H4 (cell line): ENCODE results near the gene TXK. TPM values are rescaled to one million over a fixed set of nuclear protein-coding genes. Genes with fewer than 3 reads are reported as not detected.
"Not testable (repeated sequence)": the region's sequence is repeated elsewhere in the genome, so short reads cannot be mapped to it uniquely, and the experiment has no call there.

Experiments
- DNase-seq: peaks from one replicate; pipeline ENCODE4 v3.0.0-alpha.2; 2015; ENCODE audit warnings: low spot score
- total RNA-seq: library from RNA; depleted of rRNA; stranded (reverse); fragments of >200 nt; shearing (Covaris generic); gene quantifications from 2 replicates; pipeline ENCODE4 v1.2.3, GENCODE V29; 2014; rRNA removed

The TXK gene
- 0.06 and 0.64 TPM in 2 replicates for total RNA-seq

DNA sequence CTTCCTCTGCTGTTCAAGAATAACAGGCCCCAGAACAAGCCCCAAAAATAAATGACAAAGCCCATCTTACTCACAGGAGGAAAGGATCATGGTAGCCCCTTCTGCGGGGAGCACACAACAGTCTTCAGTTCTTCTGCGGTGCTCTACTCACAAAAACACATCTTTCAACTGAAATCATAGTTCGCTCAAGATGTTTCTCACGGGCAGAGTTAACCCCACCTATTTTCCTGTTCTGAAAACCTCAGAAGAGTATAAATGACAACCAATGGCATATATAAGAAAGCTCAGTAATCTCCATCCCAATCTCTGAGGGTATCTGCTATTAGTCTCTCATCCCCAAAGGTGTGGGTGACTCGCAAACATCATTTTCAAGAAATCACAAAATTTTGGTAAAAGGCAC is at the start of gene TXK:
Gene TXK (minus strand): TSS at position 170 of the 400 bp plus-strand sequence. CDS start 80 bp downstream, at position 90.
- DNase-seq, result no peak

DNA sequence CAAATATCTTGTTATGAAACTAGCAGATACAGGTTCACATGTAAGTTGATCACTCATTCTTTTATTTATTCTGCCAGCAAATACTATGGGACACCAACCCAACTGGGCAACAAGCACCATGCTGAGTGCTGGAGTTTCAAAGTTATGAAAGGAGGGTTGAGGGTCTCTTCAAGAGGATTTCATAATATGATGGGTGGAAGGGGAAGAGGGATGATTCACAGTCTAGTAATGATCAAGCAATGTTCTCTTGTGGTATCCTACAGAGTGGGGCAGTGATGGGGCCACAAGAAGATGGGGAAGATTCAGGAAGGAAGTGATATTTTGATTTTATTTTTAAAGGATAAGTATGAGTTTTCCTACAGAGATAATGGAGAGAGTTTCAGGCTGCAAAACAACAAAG is 46.2 kb upstream of the TXK start:
- DNase-seq, result no peak

DNA sequence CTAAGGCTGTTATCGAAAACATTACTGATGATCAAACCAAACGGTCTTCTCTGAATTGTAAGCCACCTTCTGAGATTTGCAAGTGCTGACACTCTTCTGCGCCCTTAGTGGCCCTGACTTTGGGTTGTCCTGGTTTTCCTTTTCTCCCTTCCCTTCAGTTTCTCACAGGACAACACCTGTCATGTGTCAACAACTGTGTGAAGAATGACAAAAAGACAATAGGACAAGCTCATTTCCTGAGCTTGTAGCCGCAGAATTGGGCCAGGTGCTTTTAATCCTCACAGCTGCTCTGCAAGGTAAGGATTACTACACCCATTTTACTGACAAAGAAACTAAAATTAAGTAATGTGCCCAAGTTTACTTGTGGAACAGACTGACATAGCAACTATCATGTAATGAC is 44.9 kb upstream of the TXK start:
- DNase-seq, result no peak

DNA sequence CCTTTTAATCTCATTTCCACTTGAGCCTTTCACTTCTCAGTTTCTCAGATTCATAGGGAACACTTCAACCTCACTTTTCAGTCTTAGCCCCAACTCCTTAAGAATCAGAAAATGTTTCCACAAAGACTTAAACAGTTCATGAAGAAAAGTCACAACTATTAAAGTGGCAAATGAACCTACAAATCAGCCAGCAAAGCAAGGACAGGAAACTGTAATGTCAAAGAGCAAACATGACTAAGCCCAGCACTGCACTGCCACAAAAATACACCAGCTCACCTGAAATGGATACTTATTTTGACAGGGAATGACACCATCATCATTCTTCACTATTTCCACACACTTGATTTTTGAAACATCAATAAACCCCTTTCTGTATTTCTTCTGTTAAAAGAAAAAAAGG is 41.8 kb upstream of the TXK start:
- DNase-seq, result no peak

DNA sequence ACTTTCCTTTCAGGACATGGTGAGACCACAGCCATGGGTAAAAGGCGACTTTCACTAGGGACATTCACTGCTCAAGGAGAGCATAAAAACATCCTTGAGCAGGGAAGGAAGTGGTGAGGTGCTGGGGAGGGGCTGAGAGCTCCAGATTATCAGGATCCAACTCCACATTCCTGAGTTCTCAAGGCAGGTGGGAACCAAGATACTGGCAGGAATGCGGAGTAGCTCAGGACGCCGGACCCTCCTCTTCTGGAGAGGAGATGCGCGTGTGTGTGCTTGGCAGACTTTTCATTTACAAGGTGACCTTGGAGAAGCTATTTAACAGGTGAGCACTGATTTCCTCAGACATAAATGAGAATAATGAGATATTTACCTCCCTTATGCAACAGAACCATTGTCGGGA is 41.3 kb upstream of the TXK start:
- DNase-seq, result no peak

DNA sequence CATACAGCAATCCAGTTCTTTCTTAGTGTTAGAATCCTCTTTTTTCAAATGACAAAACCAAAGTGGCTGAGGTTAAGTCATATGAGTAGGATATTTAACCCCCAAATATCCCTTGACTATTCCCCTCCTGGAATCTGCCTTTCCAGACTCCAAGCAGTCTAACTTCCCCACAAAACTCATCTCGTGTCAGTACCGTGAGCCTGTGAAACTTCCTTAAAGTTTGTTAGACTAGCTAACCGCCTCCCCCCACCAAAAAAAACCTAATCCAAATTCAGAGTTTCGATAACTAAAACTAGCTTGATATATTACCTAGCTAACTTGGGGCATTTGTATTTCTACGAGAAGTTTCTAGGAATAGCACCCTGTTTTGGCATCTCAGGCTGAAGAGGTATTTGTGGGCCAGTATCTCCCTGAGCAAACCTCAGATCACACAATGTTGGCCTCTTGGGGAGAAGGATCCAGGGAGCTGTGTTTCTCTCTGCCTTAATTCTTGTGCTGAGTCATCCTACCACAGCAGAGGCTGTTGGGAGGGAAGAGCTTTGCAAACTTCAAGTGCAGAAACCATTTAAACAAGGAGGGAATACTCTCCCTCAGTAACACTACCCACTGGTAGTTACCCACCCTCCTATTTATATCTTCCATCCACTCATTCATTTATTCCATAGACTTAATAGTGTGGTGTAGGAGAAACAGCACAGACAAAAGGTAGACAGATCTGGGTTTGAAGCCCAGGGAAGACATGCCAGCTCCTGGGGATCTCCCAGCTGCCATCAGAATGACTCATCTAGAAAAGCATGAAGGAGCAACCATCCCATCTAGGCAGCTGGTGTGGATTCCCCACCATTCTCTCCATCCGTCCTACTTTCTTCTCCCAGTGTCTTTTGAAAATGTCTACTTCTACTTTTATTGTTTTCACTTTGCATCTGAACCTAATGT is 39.3 kb upstream of the TXK start:
- peak; percentile 77 for DNase-seq

DNA sequence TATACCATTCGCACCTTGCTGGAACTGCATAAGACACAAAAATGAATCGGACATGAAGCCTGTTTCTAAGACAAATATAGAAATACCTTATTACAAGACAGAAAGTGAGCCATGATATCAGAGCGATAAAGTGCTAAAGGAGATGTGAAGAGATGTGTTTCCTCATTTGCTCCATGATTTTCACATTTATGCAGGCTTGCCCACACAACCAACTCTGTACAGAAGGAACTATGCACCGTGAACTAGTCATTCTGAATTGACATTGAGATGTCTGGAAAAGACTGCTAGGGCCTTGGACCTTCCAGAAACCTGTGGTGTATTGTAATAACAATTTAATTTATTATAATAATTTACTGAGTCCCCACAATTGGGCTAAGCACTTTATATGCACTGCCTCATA is 38.6 kb upstream of the TXK start:
- no peak for DNase-seq

DNA sequence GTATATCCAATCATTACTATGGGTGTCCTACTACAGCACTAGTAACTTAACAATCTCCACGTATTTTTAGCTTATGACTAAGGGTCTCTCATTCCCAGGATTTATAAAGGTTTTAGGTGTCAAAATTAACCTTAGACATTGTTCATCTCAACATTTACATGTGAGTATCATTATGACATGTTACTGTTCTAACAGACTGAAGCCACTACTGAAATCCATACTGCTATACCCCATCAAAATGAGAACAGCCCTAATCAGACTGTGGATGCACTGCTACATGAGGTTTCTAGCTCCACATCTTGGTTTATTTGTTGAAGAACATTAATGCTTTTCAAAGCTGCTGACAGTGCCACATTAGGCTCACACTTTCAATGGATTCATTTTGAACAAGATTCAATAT is 35.6 kb upstream of the TXK start:
- DNase-seq, result no peak

DNA sequence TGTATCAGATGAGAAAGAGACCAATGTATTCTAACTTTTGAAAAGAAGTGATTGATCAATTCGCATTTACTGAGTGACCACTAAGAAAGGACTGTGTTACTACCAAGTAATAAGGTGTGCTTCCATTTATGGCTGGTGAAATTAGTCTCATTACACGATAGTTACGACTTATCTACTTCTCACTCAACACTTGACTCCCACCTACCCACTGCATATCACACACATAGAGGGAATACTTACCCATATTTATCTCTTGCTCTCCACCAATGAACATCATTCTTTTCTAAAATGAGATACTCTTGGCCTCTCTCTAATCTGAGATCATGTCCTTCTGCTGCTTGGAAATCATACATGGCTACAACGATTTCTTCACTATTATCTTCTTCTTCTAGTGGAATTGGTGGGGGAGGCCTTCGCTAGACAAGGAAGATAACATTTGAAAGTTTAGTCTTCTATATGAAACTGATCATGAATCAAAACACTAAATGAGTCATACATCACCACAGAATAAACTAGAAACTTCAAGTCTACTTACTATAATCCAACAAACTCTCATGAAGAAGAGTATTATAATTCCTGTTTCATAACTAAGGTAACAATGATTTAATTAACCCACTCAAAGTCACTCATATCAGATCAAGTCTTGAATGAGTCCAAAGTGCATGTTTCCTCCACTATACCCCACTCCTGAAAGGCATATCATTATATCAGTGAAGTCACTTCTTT is 33.7 kb upstream of the TXK start:
- no peak for DNase-seq

DNA sequence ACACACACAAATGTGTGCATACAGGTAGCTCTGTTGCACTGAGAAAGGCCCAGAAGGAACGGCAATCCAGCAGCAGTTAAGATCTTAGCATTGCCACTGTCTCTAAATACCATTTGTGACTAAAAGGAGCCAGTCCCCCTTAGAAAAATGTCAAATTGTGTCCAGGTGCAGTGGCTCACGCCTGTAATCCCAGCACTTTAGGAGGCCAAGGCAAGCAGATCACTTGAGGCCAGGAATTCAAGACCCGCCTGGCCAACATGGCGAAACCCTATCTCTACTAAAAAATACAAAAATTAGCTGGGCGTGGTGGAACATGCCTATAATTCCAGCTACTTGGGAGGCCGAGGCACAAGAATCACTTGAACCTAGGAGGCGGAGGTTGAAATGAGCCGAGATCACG is 30.5 kb upstream of the TXK start:
- DNase-seq, result not testable (repeated sequence)

DNA sequence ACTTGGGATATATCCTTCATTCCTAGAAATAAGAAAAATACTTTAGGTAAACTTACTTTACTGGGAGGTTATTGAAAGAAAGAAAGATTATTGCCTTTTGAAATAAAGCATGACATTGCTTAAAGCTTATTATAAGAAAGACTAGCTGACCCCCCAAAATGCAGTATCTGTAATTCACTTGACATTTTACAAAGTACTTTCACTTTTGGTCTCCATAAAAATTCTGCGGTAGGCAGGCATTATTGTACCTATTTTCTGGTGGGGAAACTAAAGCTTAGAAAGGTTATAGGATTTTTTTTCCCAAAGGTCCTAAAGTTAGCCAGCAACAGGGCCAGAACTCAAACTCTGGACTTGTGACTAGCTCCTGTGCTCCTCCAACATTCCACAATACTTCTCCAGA is 29.7 kb upstream of the TXK start:
- DNase-seq, result no peak

DNA sequence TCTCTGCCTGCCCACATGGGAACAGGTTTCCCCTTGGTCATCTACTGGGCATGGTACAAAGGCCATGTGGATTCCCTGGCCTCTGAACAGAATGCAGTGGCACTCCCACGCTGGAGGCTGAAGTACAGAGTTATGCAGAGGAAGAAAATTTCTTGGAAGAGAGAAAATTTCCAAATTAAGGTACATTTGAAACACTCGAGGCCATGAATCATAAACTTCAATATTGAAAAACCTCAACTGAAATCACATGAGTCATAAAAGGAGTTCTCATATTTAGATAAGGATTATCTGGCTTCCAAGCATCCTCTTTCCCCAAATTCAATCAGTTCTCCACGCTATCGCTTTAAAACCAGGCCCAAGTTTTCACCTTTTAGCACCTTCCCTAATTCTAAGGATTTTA is 28.1 kb upstream of the TXK start:
- no peak for DNase-seq

DNA sequence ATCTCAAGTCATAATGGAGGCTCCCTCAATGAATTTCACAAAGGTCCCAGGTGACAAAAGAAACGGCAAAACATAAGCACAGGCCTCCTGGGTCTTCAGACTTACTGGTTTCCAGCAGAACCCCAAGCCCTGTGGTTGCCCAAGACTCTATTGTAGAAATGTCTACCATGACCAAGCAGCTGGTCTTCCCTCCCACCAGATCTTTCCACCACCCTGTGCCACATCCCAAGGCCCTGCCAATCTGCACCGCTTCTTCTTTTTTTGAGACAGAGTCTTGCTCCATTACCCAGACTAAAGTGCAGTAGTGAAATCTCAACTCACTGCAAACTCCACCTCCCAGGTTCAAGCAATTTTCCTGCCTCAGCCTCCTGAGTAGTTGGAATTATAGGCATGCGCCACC is 23.2 kb upstream of the TXK start:
- DNase-seq, result no peak

DNA sequence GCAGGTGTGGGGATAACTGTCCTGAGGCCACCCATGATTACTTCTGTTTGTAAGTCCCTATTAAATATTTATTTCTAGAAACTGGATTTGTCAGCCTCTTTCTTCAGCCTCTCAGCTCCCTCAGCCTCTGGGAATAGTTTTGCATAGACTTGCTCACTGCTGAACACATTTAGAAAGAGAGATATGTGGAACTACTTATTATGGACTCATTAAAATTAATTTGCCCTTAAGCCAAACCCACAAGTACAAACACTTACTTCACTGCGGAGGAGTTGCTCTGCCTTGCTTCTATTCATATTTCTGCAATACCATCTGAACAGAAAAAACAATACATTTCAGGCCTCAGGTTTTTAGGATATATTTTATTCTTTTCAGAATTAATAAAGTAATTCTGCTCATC is 22.4 kb upstream of the TXK start:
- DNase-seq, result no peak

DNA sequence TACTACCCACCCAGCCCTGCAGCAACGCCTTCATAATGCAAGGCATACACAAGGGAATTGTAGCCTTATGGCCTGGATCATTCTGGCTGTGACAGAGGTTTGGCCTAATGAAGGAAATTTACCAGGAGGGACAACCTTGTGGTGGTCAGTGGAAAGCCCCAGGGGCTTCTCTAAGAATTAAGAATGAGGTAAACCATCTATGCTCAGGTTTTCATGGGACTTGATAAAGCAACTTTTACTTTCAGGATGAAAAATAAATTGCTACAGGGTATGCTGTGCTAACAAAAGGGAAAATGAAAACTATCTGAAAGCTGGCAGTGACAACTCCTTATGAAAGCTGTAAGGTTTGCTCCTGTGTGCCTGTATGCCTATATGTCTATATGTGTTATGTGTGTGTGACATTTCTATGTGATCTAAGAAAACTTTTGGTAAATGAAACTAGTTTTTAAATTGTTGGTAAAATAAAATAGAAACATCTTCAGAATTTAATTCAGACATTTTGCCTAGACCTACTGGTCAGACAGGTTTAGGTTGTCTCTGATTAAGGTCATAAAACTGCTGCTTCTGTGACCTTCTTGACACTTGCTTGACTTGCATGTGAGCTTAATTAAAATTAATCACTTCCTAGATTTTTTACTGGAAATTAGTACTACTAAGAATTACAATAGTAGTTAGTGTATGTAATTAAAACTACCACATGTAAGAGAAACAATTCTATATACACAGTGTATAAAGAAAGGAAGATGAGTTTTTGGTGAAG is 19.9 kb upstream of the TXK start:
- DNase-seq, result no peak

DNA sequence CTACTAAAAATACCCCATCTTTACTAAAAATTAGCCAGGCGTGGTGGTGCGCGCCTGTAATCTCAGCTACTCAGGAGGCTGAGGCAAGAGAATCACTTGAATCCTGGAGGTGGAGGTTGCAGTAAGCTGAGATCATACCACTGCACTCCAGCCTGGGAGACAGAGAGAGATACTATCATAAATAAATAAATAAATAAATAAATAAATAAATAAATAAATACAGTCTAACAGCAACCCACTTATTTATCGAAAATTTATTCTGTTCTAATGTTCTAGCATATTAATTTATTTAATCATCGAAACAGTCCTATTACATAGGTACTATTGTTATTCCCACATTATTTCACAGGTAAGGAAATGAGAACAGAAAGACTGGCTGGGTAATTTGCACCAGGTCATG is 18.2 kb upstream of the TXK start:
- DNase-seq, result no peak

DNA sequence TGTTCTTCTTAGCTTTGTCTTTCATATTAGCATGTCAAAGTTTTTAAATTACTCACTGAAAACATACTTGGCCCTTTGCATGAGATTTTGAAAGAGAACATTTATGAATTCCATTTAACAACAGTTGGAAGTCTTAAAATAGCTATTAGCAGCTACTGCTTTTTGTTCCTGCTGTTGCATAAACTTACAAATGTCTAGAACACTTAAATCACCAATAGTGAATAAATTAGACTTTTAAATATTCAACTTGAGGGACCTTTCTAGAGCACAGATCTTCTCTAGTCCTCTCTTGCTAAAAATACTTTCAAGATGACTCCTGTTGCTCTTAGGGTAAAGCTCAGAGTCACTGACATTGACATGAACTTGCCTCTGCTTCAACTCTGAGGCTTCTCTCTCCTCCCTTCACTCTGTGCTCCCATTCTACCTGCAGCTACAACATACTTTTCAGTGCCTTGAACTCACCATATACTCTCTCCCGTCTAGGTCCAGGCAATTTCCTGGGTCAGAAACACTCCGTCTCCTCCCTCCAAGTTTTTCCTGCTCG is 15.8 kb upstream of the TXK start:
- no peak for DNase-seq

DNA sequence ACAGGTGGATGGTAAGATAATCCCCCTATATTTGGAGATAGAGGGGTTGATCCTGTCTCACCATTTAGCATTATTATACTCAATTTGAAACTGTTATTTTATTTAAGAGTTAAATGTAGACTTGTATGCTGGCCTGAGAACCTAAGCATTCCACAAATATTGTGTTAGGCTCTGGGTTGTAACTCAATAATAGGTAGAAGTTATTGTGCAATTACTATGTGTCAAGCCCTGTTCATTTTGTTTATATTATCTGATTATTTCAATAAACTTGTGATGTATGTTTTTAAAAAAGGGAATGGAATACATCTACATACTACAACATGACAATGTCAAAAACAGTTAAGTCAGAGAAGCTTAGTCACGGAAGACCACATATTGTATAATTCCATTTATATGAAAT is 13.6 kb upstream of the TXK start:
- no peak for DNase-seq

DNA sequence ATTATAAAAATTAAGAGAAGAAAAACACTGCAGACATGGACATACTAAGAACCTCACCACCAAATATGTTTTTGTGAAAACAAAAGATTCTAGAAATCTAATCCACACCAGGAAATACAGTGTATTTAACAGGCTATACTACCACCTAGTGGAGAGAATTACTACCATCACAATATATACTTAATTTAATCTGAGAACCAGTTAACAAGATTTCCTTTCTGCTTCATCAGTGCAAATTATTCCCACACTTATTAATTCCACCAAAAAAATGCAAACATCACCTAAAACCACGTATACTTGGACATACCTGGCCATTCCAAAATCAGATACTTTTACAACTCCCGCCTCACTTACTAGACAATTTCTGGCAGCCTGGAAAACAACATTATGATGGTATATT is 7.0 kb upstream of the TXK start:
- peak; percentile 43 for DNase-seq

DNA sequence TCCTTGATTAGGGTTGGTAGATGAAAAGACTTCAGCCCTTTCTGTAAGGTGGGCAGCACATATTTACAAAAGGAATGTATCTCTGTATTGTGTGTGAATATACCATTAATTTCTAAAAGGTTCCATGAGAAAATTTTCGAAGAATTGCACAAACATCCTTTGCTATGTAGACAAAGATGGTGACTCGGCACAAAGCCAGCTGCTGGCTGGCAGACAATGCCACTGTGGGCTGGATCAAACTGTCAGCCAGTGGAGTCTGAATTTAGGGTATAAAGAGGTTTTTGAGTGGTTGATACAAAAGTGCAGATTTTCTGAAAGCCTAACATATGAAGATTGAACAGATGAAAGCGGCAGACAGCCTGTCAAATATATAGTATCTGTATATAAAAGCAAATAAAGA is 5.6 kb upstream of the TXK start:
- no peak for DNase-seq

DNA sequence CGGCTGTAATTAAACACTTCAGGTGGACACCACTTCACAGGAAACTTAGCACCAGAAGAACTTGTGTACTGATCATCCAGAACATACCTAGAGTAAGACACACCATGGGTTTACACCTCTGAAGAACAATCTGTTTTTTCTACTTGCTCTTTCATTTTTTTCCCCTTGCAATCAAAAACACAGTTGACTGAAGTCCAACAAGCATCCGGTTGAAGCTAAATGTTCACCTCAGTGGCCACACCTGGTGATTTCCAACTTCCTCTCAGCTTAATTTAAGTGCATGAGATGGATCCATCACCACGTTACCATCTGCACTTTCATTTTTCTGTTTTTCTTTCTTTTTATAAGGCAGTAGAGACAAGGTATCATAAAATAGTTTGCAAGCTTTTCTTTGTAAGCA is 4.9 kb upstream of the TXK start:
- no peak for DNase-seq

DNA sequence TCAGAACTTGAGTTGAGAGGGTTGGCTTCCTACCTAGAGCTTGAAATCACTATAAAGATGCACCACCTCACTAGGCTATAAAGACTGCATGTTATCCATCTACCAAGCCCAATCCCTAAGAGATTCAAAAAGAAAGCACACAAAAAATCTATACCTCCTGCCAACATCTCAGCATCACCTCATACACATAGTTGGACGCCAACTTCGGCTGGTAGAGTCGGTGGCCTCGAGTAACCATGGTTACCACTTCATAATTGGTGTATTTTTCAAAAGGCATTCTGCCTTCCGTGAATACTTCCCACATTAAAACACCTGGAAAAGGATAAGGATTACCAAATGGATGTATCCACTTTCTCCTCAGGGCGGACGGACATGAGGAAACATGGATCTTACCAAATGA is 4.5 kb upstream of the TXK start:
- no peak for DNase-seq
